Neural progenitor cell (in vitro differentiated cells): Measurements from ENCODE around the gene RNF180. TPM values are rescaled to one million over a fixed set of nuclear protein-coding genes. Genes with fewer than 3 reads are reported as not detected.

Source experiments
- DNase-seq: peaks from one replicate; pipeline ENCODE4 v3.0.0-alpha.2; 2016; ENCODE audit warnings: low spot score
- H2AFZ ChIP-seq: fragments of 200-600 bp; sonication (generic); replicated peaks from 2 replicates; pipeline ENCODE4 v1.6.1; 2016; ENCODE audit warnings: antibody characterized with exemption
- H3F3A ChIP-seq: fragments of 200-600 bp; sonication (generic); 2 replicates; pipeline ENCODE4 v1.6.1; 2016; ENCODE audit warnings: antibody characterized with exemption, low read depth
- H3K27ac ChIP-seq: fragments of 200-600 bp; sonication (generic); 2 replicates; pipeline ENCODE4 v1.5.1; 2016; ENCODE audit warnings: mild to moderate bottlenecking
- H3K27me3 ChIP-seq: fragments of 200-600 bp; sonication (generic); 2 replicates; pipeline ENCODE4 v1.6.1; 2016; ENCODE audit warnings: mild to moderate bottlenecking, moderate library complexity
- H3K36me3 ChIP-seq: fragments of 200-600 bp; sonication (generic); 2 replicates; pipeline ENCODE4 v1.5.1; 2016
- H3K4me1 ChIP-seq: fragments of 200-600 bp; sonication (generic); 2 replicates; pipeline ENCODE4 v1.6.1; 2016; ENCODE audit warnings: mixed run types
- H3K4me2 ChIP-seq: fragments of 200-600 bp; sonication (generic); 2 replicates; pipeline ENCODE4 v1.6.1; 2016
- H3K4me3 ChIP-seq: fragments of 200-600 bp; sonication (generic); 2 replicates; pipeline ENCODE4 v1.5.1; 2016
- H3K79me2 ChIP-seq: fragments of 200-600 bp; sonication (generic); 2 replicates; pipeline ENCODE4 v1.6.1; 2016; ENCODE audit warnings: low read depth
- H3K9ac ChIP-seq: fragments of 200-600 bp; sonication (generic); 2 replicates; pipeline ENCODE4 v1.6.1; 2016
- H3K9me3 ChIP-seq: fragments of 200-600 bp; sonication (generic); 2 replicates; pipeline ENCODE4 v1.5.1; 2016; ENCODE audit warnings: low read depth
- H4K20me1 ChIP-seq: fragments of 200-600 bp; sonication (generic); 2 replicates; pipeline ENCODE4 v1.6.1; 2016; ENCODE audit warnings: low read depth
- H3K27ac Mint-ChIP-seq: 3 replicates; pipeline ENCODE4 v1.8.0; 2021; ENCODE audit warnings: mixed read lengths
- H3K27me3 Mint-ChIP-seq: 2 replicates; pipeline ENCODE4 v1.8.0; 2022; ENCODE audit warnings: low read depth, mild to moderate bottlenecking, inconsistent platforms, moderate library complexity, mixed read lengths; ENCODE audit not compliant: insufficient read depth
- H3K36me3 Mint-ChIP-seq: 3 replicates; pipeline ENCODE4 v1.8.0; 2021; ENCODE audit warnings: mixed read lengths
- H3K4me1 Mint-ChIP-seq: 3 replicates; pipeline ENCODE4 v1.8.0; 2021; ENCODE audit warnings: mixed read lengths
- H3K4me3 Mint-ChIP-seq: 3 replicates; pipeline ENCODE4 v1.8.0; 2021; ENCODE audit warnings: mild to moderate bottlenecking, moderate library complexity, mixed read lengths
- H3K9me3 Mint-ChIP-seq: 3 replicates; pipeline ENCODE4 v1.8.0; 2020; ENCODE audit warnings: mixed read lengths
- CTCF ChIP-seq: fragments of 200-600 bp; sonication (generic); IDR thresholded peaks from 2 replicates; pipeline ENCODE4 v1.5.1; 2017; ENCODE audit warnings: antibody characterized with exemption, mild to moderate bottlenecking
- EZH2 ChIP-seq: fragments of 200-600 bp; sonication (generic); IDR thresholded peaks from 2 replicates; pipeline ENCODE4 v1.6.1; 2017; ENCODE audit warnings: antibody characterized with exemption, mild to moderate bottlenecking, moderate library complexity
- EZH2phosphoT487 ChIP-seq: fragments of 200-600 bp; sonication (generic); IDR thresholded peaks from 2 replicates; pipeline ENCODE4 v1.6.1; 2017; ENCODE audit warnings: antibody characterized with exemption
- total RNA-seq: library from RNA; depleted of rRNA; stranded (reverse); fragments of >200 nt; gene quantifications from 2 replicates; pipeline ENCODE4 v1.2.3, GENCODE V29; 2015; ENCODE audit warnings: low replicate concordance

The RNF180 gene
- total RNA-seq, 1 donor from 2014 or later = 5.5 TPM

DNA sequence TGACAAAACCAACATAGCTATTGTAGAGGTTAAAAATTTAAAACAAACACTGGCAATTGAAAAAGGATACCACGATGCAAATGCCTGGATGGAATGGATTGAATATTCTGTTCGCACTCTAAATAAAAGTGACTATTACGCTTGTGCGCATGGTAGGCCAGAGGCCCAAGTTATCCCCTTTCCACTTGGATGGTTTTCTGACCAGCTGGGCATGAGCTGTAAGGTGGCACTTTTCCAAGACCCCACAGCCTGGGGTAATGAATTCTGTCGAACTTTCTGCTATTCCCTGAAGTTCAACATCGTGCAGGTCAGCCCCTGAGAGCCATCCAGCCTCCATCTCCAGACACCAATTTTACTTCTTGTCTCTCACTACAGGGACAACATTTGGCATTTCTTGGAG lies 5.4 kb upstream of the RNF180 start:
- no peak overlapping the region for H2AFZ ChIP-seq
- H3K9me3 ChIP-seq = no peaks in the 10 kb centered on the region
- no peak overlapping the region for H3K9ac ChIP-seq
- DNase-seq = no peak
- no peaks in the 10 kb centered on the region for H4K20me1 ChIP-seq
- H3K27ac ChIP-seq = no peak overlapping the region
- no peaks in the 10 kb centered on the region for H3K9me3 Mint-ChIP-seq
- H3F3A ChIP-seq = peaks cover 4% of the 10 kb centered on the region
- no peak overlapping the region for H3K4me3 ChIP-seq
- no peaks in the 10 kb centered on the region for H3K79me2 ChIP-seq
- no peaks in the 10 kb centered on the region for H3K36me3 ChIP-seq
- H3K27me3 Mint-ChIP-seq = peaks cover 8% of the 10 kb centered on the region
- no peak overlapping the region for H3K4me3 Mint-ChIP-seq
- no peak for TF ChIP-seq EZH2
- TF ChIP-seq CTCF = no peak
- no peak for TF ChIP-seq EZH2phosphoT487
- peaks cover 31% of the 10 kb centered on the region for H3K27me3 ChIP-seq
- H3K27ac Mint-ChIP-seq = no peak overlapping the region
- peaks cover 9% of the 10 kb centered on the region for H3K4me1 Mint-ChIP-seq
- peaks cover 22% of the 10 kb centered on the region for H3K4me1 ChIP-seq
- no peaks in the 10 kb centered on the region for H3K36me3 Mint-ChIP-seq
- no peak overlapping the region for H3K4me2 ChIP-seq

DNA sequence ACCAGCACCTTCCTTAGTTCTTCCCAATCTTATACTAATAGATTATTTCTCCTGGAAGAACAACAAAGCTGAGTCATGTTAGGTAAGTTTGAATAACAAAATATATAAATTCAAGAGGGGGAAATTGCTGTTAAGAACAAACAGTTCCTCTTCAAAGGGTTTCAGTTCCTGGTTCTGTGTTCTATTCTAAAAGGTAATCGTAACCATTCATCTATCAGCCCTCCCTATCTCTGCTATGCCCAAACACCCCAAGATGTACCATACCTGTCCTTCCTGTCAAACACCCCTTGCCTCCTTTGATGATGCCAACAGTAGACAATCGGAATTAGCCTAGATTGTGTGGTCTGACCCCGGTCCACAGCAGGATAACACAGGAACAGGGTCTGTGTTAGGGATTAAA lies 4.2 kb upstream of the RNF180 start:
- H3K4me3 Mint-ChIP-seq = no peak overlapping the region
- DNase-seq = peak; percentile 47

DNA sequence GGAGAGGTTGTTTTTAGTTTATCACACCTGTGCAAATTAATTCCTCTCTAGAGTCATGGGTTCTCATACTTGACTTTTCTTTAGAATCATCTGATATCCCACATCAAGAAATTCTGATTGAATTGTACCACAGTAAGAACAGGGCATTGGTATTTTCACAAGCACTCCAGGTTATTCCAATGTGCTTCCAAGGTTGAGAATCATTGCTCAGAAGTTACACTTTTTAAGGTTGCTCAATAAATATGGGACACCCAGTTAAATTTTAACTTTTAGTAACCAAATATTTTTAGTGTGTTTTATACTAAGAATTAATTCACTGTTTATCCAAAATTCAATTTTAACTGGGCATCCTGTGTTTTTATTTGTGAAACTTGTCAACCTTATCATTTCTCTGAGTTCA lies 2.5 kb upstream of the RNF180 start:
- Histone ChIP-seq H2AFZ (no peak overlapping the region), H4K20me1 (no peaks in the 10 kb centered on the region), H3K27ac (no peak overlapping the region), H3K79me2 (no peaks in the 10 kb centered on the region), H3K9me3 (no peaks in the 10 kb centered on the region), H3F3A (no peaks in the 10 kb centered on the region), H3K4me2 (no peak overlapping the region), H3K4me1 (peaks cover 10% of the 10 kb centered on the region), H3K4me3 (no peak overlapping the region), H3K27me3 (peaks cover 54% of the 10 kb centered on the region), H3K36me3 (no peaks in the 10 kb centered on the region), H3K9ac (no peak overlapping the region)
- no peak for TF ChIP-seq CTCF
- Mint-ChIP-seq H3K27me3 (peaks cover 14% of the 10 kb centered on the region), H3K4me3 (no peak overlapping the region), H3K4me1 (peaks cover 7% of the 10 kb centered on the region), H3K36me3 (no peaks in the 10 kb centered on the region), H3K27ac (no peak overlapping the region), H3K9me3 (no peaks in the 10 kb centered on the region)
- no peak for DNase-seq

More for the DNA sequence above, 4.2 kb upstream of the RNF180 start:
- no peaks in the 10 kb centered on the region for H3K36me3 Mint-ChIP-seq
- peaks cover under 1% of the 10 kb centered on the region for H3F3A ChIP-seq
- peaks cover 43% of the 10 kb centered on the region for H3K27me3 ChIP-seq
- no peaks in the 10 kb centered on the region for H3K9me3 Mint-ChIP-seq
- no peaks in the 10 kb centered on the region for H4K20me1 ChIP-seq
- H3K27me3 Mint-ChIP-seq = peaks cover 13% of the 10 kb centered on the region
- no peak overlapping the region for H3K4me2 ChIP-seq
- H2AFZ ChIP-seq = no peak overlapping the region
- H3K27ac ChIP-seq = no peak overlapping the region
- peaks cover 6% of the 10 kb centered on the region for H3K4me1 Mint-ChIP-seq
- H3K4me1 ChIP-seq = peaks cover 10% of the 10 kb centered on the region
- H3K9ac ChIP-seq = no peak overlapping the region
- no peak overlapping the region for H3K27ac Mint-ChIP-seq
- H3K9me3 ChIP-seq = no peaks in the 10 kb centered on the region
- no peaks in the 10 kb centered on the region for H3K36me3 ChIP-seq
- H3K4me3 ChIP-seq = no peak overlapping the region
- H3K79me2 ChIP-seq = no peaks in the 10 kb centered on the region
- TF ChIP-seq EZH2 (no peak), CTCF (no peak), EZH2phosphoT487 (no peak)

DNA sequence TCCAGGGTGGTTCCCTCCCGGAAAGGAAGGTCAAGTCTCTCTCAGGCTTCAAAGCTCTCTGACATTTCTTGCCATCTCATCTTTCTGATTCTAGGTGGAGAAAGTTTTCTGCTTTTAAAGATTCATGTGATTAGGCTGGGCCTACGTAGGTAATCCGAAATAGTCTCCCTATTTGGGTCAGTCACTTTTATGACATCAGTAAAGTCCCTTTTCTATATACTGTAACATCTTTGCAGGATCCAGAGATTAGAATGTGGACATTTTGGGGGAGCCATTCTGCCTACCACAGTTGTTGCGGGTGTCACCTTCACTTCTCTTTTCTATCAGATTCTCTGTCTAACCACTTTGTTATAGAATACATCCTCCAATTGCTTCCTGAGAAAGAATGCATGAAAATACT lies 1.9 kb upstream of the RNF180 start:
- H3K9me3 ChIP-seq = no peaks in the 10 kb centered on the region
- Mint-ChIP-seq H3K27ac (no peak overlapping the region), H3K4me3 (no peak overlapping the region), H3K27me3 (peaks cover 14% of the 10 kb centered on the region), H3K4me1 (peaks cover 7% of the 10 kb centered on the region), H3K9me3 (no peaks in the 10 kb centered on the region), H3K36me3 (no peaks in the 10 kb centered on the region)
- H3K4me2 ChIP-seq = no peak overlapping the region
- H3K36me3 ChIP-seq = no peaks in the 10 kb centered on the region
- no peak overlapping the region for H2AFZ ChIP-seq
- no peak for DNase-seq
- no peak overlapping the region for H3K4me3 ChIP-seq
- peaks cover 10% of the 10 kb centered on the region for H3K4me1 ChIP-seq
- H3K27me3 ChIP-seq = peaks cover 54% of the 10 kb centered on the region
- H3F3A ChIP-seq = no peaks in the 10 kb centered on the region
- no peaks in the 10 kb centered on the region for H4K20me1 ChIP-seq
- H3K9ac ChIP-seq = no peak overlapping the region
- H3K79me2 ChIP-seq = no peaks in the 10 kb centered on the region
- TF ChIP-seq EZH2phosphoT487 (no peak), EZH2 (no peak), CTCF (no peak)
- no peak overlapping the region for H3K27ac ChIP-seq
